Posterior cingulate gyrus (tissue), 11 donors: ENCODE measurements around the gene F10.
"Not testable (repeated sequence)": the region's sequence is repeated elsewhere in the genome, so short reads cannot be mapped to it uniquely, and the experiment has no call there.

Experiments used
- DNase-seq, 10 donors: peaks; one replicate each; pipeline versions ENCODE4 v3.0.0 to v3.0.0-alpha.2; 2020 to 2021; ENCODE audit warnings: mixed read lengths in 3 of 10
- intact Hi-C: fragments of 100-400 bp; cut with DNase I; formaldehyde crosslinking; loops from one replicate; pipeline ENCODE4 v1.15.1; 2023

F10 gene

DNA sequence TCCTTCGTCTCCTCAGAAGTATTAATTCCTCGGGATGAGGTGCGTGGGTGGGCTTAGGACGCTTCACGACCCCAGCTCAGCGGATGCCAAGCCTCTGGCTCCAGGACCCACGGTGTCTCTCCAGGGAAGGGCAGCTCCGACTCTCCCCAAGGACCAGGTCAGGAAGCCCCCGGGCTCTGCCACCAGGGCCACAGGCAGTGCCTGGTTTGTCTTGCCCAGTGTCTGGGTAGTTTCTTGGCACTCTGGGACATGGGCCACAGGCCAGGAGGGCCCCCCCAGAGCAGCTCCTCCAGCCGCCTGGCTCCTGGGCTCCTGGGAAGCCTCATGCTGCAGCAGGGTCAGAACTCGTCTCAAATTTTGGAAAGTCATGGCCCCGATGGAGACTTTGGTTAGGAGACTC is 38.4 kb downstream of the F10 start:
- intact Hi-C loops = no loop called here
- DNase-seq = peak in 2 of 10 donors; percentile 47 to 48

GRCh38 chr13:113161433-113161832 is 38.8 kb downstream of the F10 start:
- intact Hi-C loops = no loop called here
- DNase-seq = peak in 2 of 10 donors; percentile 47 to 72

DNA sequence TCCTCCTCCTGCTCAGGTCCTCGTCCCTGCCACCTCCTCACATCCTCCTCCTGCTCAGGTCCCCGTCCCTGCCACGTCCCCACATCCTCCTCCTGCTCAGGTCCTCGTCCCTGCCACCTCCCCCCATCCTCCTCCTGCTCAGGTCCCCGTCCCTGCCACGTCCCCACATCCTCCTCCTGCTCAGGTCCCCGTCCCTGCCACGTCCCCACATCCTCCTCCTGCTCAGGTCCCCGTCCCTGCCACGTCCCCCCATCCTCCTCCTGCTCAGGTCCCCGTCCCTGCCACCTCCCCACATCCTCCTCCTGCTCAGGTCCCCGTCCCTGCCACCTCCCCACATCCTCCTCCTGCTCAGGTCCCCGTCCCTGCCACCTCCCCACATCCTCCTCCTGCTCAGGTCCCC is 39.4 kb downstream of the F10 start:
- intact Hi-C loops = not testable (repeated sequence)
- DNase-seq = peak in 1 of 10 donors; percentile 63

DNA sequence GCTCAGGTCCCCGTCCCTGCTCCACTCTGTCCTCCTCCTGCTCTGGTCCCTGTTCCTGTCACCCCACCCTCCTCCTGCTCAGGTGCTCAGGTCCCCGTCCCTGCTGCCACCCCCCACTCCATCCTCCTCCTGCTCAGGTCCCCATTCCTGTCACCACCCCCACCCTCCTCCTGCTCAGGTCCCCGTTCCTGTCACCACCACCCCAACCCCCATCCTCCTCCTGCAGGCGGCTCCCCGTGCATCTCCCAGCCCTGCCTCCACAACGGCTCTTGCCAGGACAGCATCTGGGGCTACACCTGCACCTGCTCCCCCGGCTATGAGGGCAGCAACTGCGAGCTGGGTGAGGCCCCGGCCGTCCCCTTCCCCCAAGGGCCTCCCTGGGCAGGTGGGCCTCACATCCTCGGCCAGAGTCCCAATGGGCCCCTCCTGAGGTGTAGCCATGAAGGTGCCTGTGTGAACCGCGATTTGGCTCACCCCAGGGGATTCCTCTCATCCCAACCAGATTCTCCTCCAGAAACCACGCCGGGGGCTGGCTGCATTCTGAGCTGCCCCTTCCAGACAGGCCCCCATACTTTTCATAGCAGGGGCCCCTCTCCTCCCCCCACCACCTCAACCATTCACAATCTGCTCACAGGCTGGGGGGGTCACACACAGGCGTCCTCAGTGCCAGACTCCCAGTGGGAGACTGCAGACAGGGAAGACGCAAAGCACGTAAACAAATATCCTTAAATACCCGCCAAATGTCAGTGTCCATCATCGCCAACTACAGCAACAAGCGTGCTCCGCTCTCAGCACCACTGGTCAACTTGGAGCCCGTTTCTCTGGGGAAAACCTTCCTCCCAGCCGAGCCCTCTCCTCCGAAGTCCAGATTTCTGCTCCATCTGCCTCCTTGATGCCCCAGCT is 40.4 kb downstream of the F10 start:
- DNase-seq = peak in 3 of 10 donors; percentile 78 to 84 (median 82)
- intact Hi-C loops = no loop called here

DNA sequence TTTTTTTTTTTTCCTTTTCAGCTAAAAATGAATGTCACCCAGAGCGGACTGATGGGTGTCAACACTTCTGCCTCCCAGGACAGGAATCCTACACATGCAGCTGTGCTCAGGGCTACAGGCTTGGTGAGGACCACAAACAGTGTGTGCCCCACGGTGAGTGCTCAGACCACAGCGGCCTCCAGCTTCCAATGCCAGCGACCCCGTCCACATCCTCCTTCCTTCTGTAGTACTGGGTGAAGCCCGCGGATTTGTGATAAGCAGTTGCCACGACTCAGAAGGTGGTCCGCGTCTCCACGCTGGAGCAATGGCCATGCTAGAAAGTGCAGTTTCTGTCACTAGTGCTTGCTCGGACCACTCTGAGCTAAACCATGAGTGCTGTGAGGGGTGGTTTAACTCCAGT is 41.9 kb downstream of the F10 start:
- intact Hi-C loops = no loop called here

DNA sequence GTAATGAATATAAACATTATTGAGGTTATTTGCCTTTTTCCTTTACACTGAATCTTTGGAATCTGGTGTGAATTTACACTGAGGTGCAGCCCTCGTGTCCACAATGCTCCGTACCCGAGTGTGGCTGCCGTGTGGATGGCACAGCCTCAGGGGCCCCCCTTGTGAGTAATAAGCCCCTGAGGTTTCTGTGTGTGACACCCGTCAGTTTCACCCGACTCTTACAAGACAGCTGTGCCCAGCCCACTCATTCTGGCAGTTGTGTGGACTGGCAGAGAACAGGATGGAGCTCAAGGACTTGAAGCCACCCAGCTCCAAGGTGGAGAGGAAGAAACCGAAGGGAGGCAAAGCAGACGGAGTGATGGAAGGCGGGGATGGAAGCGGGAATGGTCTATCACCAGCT is 43.7 kb downstream of the F10 start:
- intact Hi-C loops = no loop called here
- no peak for DNase-seq

More for the DNA sequence above, 41.9 kb downstream of the F10 start:
- peak in 3 of 10 donors; percentile 48 to 63 (median 52) for DNase-seq

DNA sequence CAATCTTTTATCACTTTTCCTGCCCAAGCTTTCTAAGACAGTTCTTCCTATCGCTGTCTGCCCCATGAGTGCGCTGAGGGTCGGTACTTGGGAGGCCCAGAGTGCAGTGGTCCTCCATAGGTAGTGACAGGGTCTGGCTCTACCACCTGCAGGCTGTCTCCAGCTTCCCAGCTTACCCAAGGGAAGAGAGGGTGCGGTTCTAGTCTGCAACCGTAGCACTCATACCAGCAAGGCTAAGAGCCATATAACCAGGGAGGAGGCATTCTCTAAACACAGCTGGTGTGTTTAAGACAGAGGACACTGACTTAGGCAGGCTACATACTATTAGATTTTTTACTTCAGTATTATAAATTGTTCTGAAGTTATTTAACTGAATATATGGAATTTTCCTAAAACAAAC is 44.1 kb downstream of the F10 start:
- intact Hi-C loops = no loop called here
- peak in 1 of 10 donors; percentile 19 for DNase-seq

DNA sequence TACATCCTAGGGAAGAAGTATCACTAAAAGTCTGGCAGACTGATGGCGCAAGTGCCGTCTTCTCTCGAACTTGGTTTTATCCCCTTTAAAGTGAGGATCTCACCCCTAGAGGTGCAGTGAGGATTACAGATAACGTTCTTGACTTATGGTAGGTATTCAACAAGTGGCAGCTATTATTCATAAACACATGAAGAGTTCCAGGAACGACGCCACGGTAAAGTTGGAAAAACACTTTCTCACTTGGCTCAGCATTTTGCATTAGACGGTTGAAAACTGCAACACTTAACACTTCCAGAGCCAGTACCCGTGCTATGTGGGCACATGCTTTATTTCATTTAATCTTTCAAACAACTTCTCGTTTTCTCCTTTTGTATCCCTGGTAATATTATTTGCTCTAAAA is 44.6 kb downstream of the F10 start:
- intact Hi-C loops = no loop called here
- no peak for DNase-seq

- DNase-seq = no peak
- intact Hi-C loops = no loop called here
Measured at GRCh38 chr13:113167575-113167974, 45.0 kb downstream of the F10 start.

- intact Hi-C loops = no loop called here
- DNase-seq = peak in 2 of 10 donors; percentile 52 to 67
Measured at GRCh38 chr13:113168211-113168610, 45.6 kb downstream of the F10 start.

DNA sequence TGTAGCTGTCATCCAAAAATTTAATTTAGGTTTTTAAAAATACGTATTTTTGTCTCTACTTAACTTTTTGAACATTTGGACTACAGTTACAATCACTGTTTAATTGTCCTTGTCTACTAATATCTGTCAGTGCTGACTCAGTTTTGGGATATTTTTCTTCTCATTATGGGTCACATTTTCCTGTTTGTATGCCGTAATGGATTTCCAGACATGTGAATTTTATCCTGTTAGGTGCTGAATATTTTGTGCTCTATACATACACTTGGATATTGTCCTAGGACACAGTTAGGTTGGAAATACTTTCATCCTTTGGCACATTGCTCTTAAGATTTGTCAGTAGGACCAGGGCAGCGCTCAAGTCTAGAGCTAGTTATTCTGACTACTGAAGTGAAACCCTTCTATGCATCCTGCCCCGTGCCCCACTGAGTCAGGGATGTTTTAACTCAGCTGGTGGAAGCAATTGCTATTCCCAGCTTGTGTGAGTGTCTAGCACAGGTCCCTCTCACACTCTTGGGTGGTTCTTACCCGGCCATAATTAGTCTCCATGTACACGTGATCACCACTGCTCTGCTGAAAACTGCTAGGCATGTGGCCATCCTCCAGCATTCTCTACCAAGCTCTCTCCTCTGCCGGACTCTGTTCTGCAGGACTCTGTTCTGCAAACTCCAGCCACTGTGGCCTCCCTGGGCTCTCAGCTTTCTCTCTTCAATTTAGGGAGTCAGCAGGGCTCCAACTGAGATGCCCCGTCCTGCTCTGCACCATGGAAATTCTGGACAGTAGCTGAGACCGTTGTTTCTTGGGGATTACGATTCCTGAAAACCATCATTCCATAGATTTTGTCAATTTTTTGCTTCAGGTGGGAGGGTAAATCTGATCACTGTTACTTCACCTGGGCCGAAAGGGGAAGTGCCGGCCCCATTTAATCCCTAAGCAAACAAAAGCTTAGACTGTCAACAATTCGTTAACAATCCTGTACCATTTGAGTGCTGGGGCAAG is 47.0 kb downstream of the F10 start:
- intact Hi-C loops = no loop called here
- peak in 2 of 10 donors; percentile 60 to 75 for DNase-seq

- peak in 1 of 10 donors; percentile 35 for DNase-seq
- intact Hi-C loops = no loop called here
Measured at GRCh38 chr13:113170511-113170910, 47.9 kb downstream of the F10 start.

- intact Hi-C loops = no loop called here
- DNase-seq = peak in 1 of 10 donors; percentile 31
Measured at GRCh38 chr13:113171250-113172125, 48.9 kb downstream of the F10 start.

- DNase-seq = no peak
- intact Hi-C loops = no loop called here
Measured at GRCh38 chr13:113172419-113172926, 49.9 kb downstream of the F10 start.

DNA sequence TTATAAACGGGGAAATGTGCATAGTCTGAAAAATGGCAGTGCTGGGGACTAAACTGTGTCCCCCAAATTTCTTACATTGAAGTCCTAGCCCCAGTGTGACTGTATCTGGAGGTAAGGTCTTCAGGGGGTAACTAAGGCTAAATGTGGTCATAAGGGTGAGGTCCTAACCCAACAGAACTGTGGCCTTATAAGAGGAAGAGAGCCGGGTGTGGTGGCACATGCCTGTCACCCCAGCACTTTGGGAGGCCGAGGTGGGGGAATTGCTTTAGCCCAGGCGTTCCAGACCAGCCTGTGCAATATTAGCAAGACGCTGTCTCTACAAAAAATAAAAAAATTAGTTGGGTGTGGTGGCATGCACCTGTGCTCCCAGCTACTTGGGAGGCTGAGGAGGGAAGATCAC is 53.7 kb downstream of the F10 start:
- intact Hi-C loops = no loop called here
- no peak for DNase-seq

GRCh38 chr13:113176822-113177221 is 54.2 kb downstream of the F10 start:
- no peak for DNase-seq
- intact Hi-C loops = no loop called here

DNA sequence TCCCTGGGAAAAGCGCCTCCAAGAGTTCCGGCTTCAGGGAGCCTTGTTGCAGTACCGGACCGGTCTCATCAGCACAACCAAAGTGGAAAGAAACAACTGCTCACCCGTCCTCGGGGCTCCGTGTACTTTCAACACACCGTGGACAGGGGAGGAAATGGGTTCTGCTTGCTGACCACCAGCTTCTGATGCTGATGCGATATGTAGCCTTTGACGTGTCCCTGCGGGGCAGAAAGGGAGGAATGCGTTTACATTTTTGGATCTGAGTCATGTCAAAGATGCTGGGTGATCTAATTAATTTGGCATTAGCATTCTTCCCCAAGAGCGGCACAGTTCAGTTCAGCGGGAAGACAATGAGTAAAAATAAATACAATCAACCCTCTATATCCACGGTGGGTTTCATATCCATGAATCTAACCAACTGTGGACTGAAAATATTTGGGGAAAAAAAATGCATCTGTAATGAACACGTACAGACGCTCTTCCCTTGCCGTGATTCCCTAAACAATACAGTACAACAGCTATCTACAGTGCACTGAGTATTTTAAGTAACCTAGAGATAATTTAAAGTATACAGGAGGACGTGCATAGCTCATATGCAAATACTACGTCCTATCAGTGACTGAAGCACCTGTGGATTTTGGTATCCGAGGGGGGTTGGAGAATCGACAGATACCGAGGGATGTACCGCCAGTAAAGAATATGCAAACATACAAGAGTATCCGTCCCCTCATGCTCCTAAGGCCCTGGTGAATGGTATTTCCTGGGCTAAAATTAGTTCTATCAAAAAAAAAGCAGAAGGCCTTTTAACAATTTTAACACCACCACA is 55.7 kb downstream of the F10 start:
- DNase-seq = no peak

GRCh38 chr13:113178896-113179167 is 56.2 kb downstream of the F10 start:
- no peak for DNase-seq
- intact Hi-C loops = no loop called here

More for the DNA sequence above, 55.7 kb downstream of the F10 start:
- intact Hi-C loops = no loop called here
